Activated CD8-positive, alpha-beta T cell treated with anti-CD3 and anti-CD28 coated beads, Interleukin-2, amount 10 ng/mL, durations not matched to agents 7 days and 5 days (primary cell): ENCODE measurements around the gene ERCC4. TPM values are rescaled to one million over a fixed set of nuclear protein-coding genes. Genes with fewer than 3 reads are reported as not detected.

Experiments
- ATAC-seq: fragments of 150-1000 bp; cut with Tn5 transposase; one replicate; pipeline ENCODE4 v1.10.0; 2021; ENCODE audit warnings: moderate library complexity
- CTCF ChIA-PET: fragments of 350-600 bp; sonication (Branson Sonifier 250); formaldehyde crosslinking; loops from one replicate; lab custom pipeline; 2021; ENCODE audit warnings: antibody characterized with exemption; lab: Charles Lee
- POLR2A ChIA-PET: fragments of 350-600 bp; sonication (Branson Sonifier 250); formaldehyde crosslinking; loops from one replicate; lab custom pipeline; 2021; ENCODE audit warnings: antibody characterized with exemption; lab: Charles Lee
- DNase-seq: peaks from one replicate; pipeline ENCODE4 v3.0.0-alpha.2; 2020
- H3K27ac Mint-ChIP-seq: one replicate; pipeline ENCODE4 v1.8.0; 2021; ENCODE audit warnings: mild to moderate bottlenecking, mixed read lengths
- H3K27me3 Mint-ChIP-seq: one replicate; pipeline ENCODE4 v1.8.0; 2021; ENCODE audit warnings: low read depth, mixed read lengths
- H3K36me3 Mint-ChIP-seq: one replicate; pipeline ENCODE4 v1.8.0; 2021; ENCODE audit warnings: low read depth, mixed read lengths
- H3K4me1 Mint-ChIP-seq: one replicate; pipeline ENCODE4 v1.8.0; 2021; ENCODE audit warnings: low read depth, mixed read lengths
- H3K4me3 Mint-ChIP-seq: one replicate; pipeline ENCODE4 v1.8.0; 2021; ENCODE audit warnings: mild to moderate bottlenecking, mixed read lengths
- H3K9me3 Mint-ChIP-seq: one replicate; pipeline ENCODE4 v1.8.0; 2022; ENCODE audit warnings: mixed read lengths; ENCODE audit not compliant: insufficient read depth
- total RNA-seq, 2 experiments: library from RNA; stranded (reverse); gene quantifications; one replicate each; pipeline ENCODE4 v1.2.3, GENCODE V29; 2021

The ERCC4 gene
- total RNA-seq, 2 experiments from 2014 or later = 8.9 to 12.8 TPM

- CTCF ChIA-PET = interaction anchor here (1.3 kb wide), 1 partner anchor 51 kb away, joined by 5 read pairs; the partner anchor contains the start of gene ERCC4
- H3K9me3 Mint-ChIP-seq = no peaks in the 10 kb centered on the region
- ATAC-seq (no peak), DNase-seq (no peak)
- no peak overlapping the region for H3K4me3 Mint-ChIP-seq
- H3K4me1 Mint-ChIP-seq = no peaks in the 10 kb centered on the region
- H3K27ac Mint-ChIP-seq = no peak overlapping the region
- peaks cover 25% of the 10 kb centered on the region for H3K27me3 Mint-ChIP-seq
- no peaks in the 10 kb centered on the region for H3K36me3 Mint-ChIP-seq
- POLR2A ChIA-PET = no interaction called here
Observed at GRCh38 chr16:13970708-13971422, 50.9 kb downstream of the ERCC4 start.

DNA sequence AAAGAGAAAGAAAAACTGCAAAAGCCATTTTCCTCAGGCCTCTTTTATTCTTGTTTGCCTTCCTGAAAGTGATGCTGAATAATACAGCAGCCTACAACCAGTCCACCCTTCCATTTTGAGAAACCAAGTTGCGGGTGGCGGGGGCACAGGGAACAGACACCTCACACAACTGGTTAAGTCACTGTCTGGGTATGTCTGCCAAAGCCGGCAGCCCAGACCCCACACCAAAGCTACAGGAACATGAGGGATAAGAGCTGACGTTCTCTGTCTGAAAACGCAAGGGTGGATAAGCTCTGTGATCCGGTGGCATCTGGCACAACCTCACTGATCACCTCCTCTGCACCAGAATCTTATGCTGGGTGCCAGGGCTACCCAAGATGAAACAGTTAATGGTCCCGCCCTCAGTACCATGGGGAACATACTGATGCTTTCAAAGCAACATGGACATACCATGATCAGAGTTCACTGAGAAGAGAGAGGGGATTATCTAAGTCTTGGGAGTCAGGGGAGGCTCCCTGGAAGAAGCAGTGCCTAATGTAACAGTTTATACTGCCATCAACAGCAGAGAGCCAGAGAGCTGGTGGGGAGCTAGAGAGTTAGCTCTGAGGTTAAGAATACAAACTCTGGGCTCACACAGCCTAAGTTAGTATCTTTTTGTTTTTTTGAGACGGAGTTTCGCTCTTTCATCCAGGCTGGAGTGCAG is 53.5 kb downstream of the ERCC4 start:
- DNase-seq (no peak), ATAC-seq (no peak)
- Mint-ChIP-seq H3K36me3 (no peaks in the 10 kb centered on the region), H3K27me3 (peaks cover 10% of the 10 kb centered on the region), H3K4me3 (no peak overlapping the region), H3K4me1 (no peaks in the 10 kb centered on the region), H3K9me3 (no peaks in the 10 kb centered on the region), H3K27ac (no peak overlapping the region)
- POLR2A ChIA-PET = no interaction called here
- CTCF ChIA-PET = no interaction called here

GRCh38 chr16:13977177-13977576 is 57.2 kb downstream of the ERCC4 start:
- Mint-ChIP-seq H3K36me3 (no peaks in the 10 kb centered on the region), H3K9me3 (peaks cover 10% of the 10 kb centered on the region), H3K4me3 (no peak overlapping the region), H3K4me1 (no peaks in the 10 kb centered on the region), H3K27ac (no peak overlapping the region), H3K27me3 (peaks cover 5% of the 10 kb centered on the region)
- DNase-seq = no peak
- ATAC-seq = no peak
- ChIA-PET POLR2A (no interaction called here), CTCF (interaction anchor here (1.0 kb wide), 1 partner anchor 57 kb away, joined by 3 read pairs; the partner anchor contains the start of gene ERCC4)

- Mint-ChIP-seq H3K27me3 (no peaks in the 10 kb centered on the region), H3K36me3 (no peaks in the 10 kb centered on the region), H3K27ac (no peak overlapping the region), H3K4me3 (no peak overlapping the region), H3K9me3 (peaks cover 10% of the 10 kb centered on the region), H3K4me1 (no peaks in the 10 kb centered on the region)
- ChIA-PET CTCF (no interaction called here), POLR2A (no interaction called here)
- DNase-seq = no peak
- no peak for ATAC-seq
Observed at GRCh38 chr16:13982451-13982850, 62.5 kb downstream of the ERCC4 start.

- no peaks in the 10 kb centered on the region for H3K36me3 Mint-ChIP-seq
- ATAC-seq (no peak), DNase-seq (no peak)
- ChIA-PET CTCF (no interaction called here), POLR2A (no interaction called here)
- peaks cover 10% of the 10 kb centered on the region for H3K9me3 Mint-ChIP-seq
- H3K4me3 Mint-ChIP-seq = no peak overlapping the region
- H3K27ac Mint-ChIP-seq = no peak overlapping the region
- H3K27me3 Mint-ChIP-seq = no peaks in the 10 kb centered on the region
- H3K4me1 Mint-ChIP-seq = no peaks in the 10 kb centered on the region
Observed at GRCh38 chr16:13983625-13984024, 63.7 kb downstream of the ERCC4 start.

- H3K9me3 Mint-ChIP-seq = peaks cover 6% of the 10 kb centered on the region
- H3K27me3 Mint-ChIP-seq = no peaks in the 10 kb centered on the region
- no peaks in the 10 kb centered on the region for H3K36me3 Mint-ChIP-seq
- DNase-seq = no peak
- ATAC-seq = no peak
- ChIA-PET CTCF (no interaction called here), POLR2A (no interaction called here)
- H3K4me3 Mint-ChIP-seq = no peak overlapping the region
- H3K27ac Mint-ChIP-seq = no peak overlapping the region
- H3K4me1 Mint-ChIP-seq = no peaks in the 10 kb centered on the region
Observed at GRCh38 chr16:13984794-13985193, 64.8 kb downstream of the ERCC4 start.

GRCh38 chr16:13988038-13988437 is 68.1 kb downstream of the ERCC4 start:
- DNase-seq (no peak), ATAC-seq (no peak)
- ChIA-PET POLR2A (no interaction called here), CTCF (interaction anchor here (2.1 kb wide), 1 partner anchor 68 kb away, joined by 5 read pairs; the partner anchor contains the start of gene ERCC4)
- Mint-ChIP-seq H3K27ac (no peak overlapping the region), H3K4me1 (no peaks in the 10 kb centered on the region), H3K27me3 (no peaks in the 10 kb centered on the region), H3K4me3 (no peak overlapping the region), H3K36me3 (no peaks in the 10 kb centered on the region), H3K9me3 (no peaks in the 10 kb centered on the region)

- H3K36me3 Mint-ChIP-seq = no peaks in the 10 kb centered on the region
- no peak overlapping the region for H3K4me3 Mint-ChIP-seq
- H3K27me3 Mint-ChIP-seq = no peaks in the 10 kb centered on the region
- no peaks in the 10 kb centered on the region for H3K4me1 Mint-ChIP-seq
- DNase-seq (no peak), ATAC-seq (no peak)
- H3K27ac Mint-ChIP-seq = no peak overlapping the region
- CTCF ChIA-PET = interaction anchor here (1.0 kb wide), 1 partner anchor 13 kb away, joined by 3 read pairs; no protein-coding TSS in a partner anchor
- POLR2A ChIA-PET = no interaction called here
- H3K9me3 Mint-ChIP-seq = no peaks in the 10 kb centered on the region
Observed at GRCh38 chr16:13992322-13992721, 72.4 kb downstream of the ERCC4 start.

DNA sequence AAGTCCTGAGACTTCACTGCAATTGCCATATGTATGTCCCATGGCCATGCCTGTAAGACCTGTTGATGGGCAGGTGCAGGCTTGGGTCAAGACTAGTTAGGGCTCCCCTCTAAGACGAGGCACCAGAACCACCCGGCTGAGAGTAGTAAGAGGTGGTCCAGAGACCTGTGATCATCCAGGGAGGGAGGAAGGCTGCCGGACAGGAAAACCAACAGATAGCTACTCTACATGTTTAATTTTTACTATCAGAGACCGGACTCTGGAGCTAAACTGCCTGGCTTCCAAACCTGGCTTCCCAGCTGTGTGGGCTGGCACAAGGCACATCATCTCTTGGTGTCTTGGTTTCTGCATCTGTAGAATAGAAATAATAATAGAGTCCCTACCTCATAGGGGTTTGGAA is 73.0 kb downstream of the ERCC4 start:
- ChIA-PET POLR2A (no interaction called here), CTCF (interaction anchor here (1.0 kb wide), 1 partner anchor 13 kb away, joined by 3 read pairs; no protein-coding TSS in a partner anchor)
- DNase-seq (no peak), ATAC-seq (no peak)
- H3K36me3 Mint-ChIP-seq = no peaks in the 10 kb centered on the region
- no peaks in the 10 kb centered on the region for H3K9me3 Mint-ChIP-seq
- H3K27ac Mint-ChIP-seq = no peak overlapping the region
- H3K4me1 Mint-ChIP-seq = peaks cover 3% of the 10 kb centered on the region
- H3K4me3 Mint-ChIP-seq = no peak overlapping the region
- no peaks in the 10 kb centered on the region for H3K27me3 Mint-ChIP-seq

GRCh38 chr16:13994239-13995106 is 74.5 kb downstream of the ERCC4 start:
- Mint-ChIP-seq H3K4me1 (peaks cover 7% of the 10 kb centered on the region), H3K9me3 (no peaks in the 10 kb centered on the region), H3K27ac (no peak overlapping the region), H3K27me3 (no peaks in the 10 kb centered on the region), H3K36me3 (no peaks in the 10 kb centered on the region), H3K4me3 (no peak overlapping the region)
- POLR2A ChIA-PET = no interaction called here
- CTCF ChIA-PET = no interaction called here
- ATAC-seq (no peak), DNase-seq (no peak)

GRCh38 chr16:13995194-13995593 is 75.2 kb downstream of the ERCC4 start:
- no peaks in the 10 kb centered on the region for H3K36me3 Mint-ChIP-seq
- no peak overlapping the region for H3K4me3 Mint-ChIP-seq
- ATAC-seq = no peak
- H3K9me3 Mint-ChIP-seq = no peaks in the 10 kb centered on the region
- POLR2A ChIA-PET = no interaction called here
- H3K27me3 Mint-ChIP-seq = no peaks in the 10 kb centered on the region
- no peak for DNase-seq
- CTCF ChIA-PET = no interaction called here
- H3K27ac Mint-ChIP-seq = no peak overlapping the region
- peaks cover 7% of the 10 kb centered on the region for H3K4me1 Mint-ChIP-seq
